Head of caudate nucleus (tissue), 42 donors: ENCODE results near the gene DRAXIN.

Source experiments
- DNase-seq, 42 donors: peaks; one replicate each; pipeline versions ENCODE4 v3.0.0 to v3.0.0-alpha.2; 2020 to 2021; ENCODE audit warnings: mixed read lengths in 7 of 42
- intact Hi-C: fragments of 100-400 bp; cut with DNase I; formaldehyde crosslinking; loops from one replicate; pipeline ENCODE4 v1.15.0; 2022

Gene DRAXIN

GRCh38 chr1:11691302-11691914 lies at the start of gene DRAXIN:
DRAXIN (plus strand) TSS chr1:11691710; CDS start chr1:11706259, 14,549 bp downstream.
- DNase-seq = peak in 7 of 42 donors; percentile 22 to 61 (median 39)
- intact Hi-C loops = no loop called here

- DNase-seq = no peak
- intact Hi-C loops = loop anchor here (5.0 to 10.0 kb wide), 3 partner anchors 167 to 605 kb away; partner anchors contain the start of gene DISP3
Observed at GRCh38 chr1:11641776-11642305, 49.7 kb upstream of the DRAXIN start.

- DNase-seq = peak; percentile 38 to 93 (median 80)
Observed at GRCh38 chr1:11642418-11643017, 49.0 kb upstream of the DRAXIN start.

GRCh38 chr1:11643782-11644181 lies 47.7 kb upstream of the DRAXIN start:
- intact Hi-C loops = loop anchor here (5.0 to 10.0 kb wide), 3 partner anchors 169 to 606 kb away; partner anchors contain the start of gene DISP3
- DNase-seq = no peak

More at GRCh38 chr1:11642418-11643017, 49.0 kb upstream of the DRAXIN start:
- intact Hi-C loops = loop anchor here (5.0 to 10.0 kb wide), 3 partner anchors 168 to 605 kb away; partner anchors contain the start of gene DISP3

GRCh38 chr1:11645270-11645669 lies 46.2 kb upstream of the DRAXIN start:
- intact Hi-C loops = loop anchor here (10.0 kb wide), 1 partner anchor 170 kb away; the partner anchor contains the start of gene DISP3
- no peak for DNase-seq

- DNase-seq = peak; percentile 78 to 97 (median 92)
- intact Hi-C loops = loop anchor here (10.0 kb wide), 1 partner anchor 171 kb away; the partner anchor contains the start of gene DISP3
Observed at GRCh38 chr1:11645670-11646265, 45.7 kb upstream of the DRAXIN start.

- no peak for DNase-seq
- intact Hi-C loops = loop anchor here (10.0 kb wide), 1 partner anchor 172 kb away; the partner anchor contains the start of gene DISP3
Observed at GRCh38 chr1:11646317-11646716, 45.2 kb upstream of the DRAXIN start.

GRCh38 chr1:11647333-11647732 lies 44.2 kb upstream of the DRAXIN start:
- DNase-seq = no peak
- intact Hi-C loops = loop anchor here (10.0 kb wide), 1 partner anchor 173 kb away; the partner anchor contains the start of gene DISP3

- DNase-seq = peak; percentile 87 to 98 (median 94)
- intact Hi-C loops = loop anchor here (10.0 kb wide), 1 partner anchor 173 kb away; the partner anchor contains the start of gene DISP3
Observed at GRCh38 chr1:11648039-11648438, 43.5 kb upstream of the DRAXIN start.

GRCh38 chr1:11648732-11649158 lies 42.8 kb upstream of the DRAXIN start:
- peak in 4 of 42 donors; percentile 42 to 61 (median 48) for DNase-seq
- intact Hi-C loops = loop anchor here (10.0 kb wide), 1 partner anchor 174 kb away; the partner anchor contains the start of gene DISP3

- intact Hi-C loops = loop anchor here (10.0 kb wide), 1 partner anchor 174 kb away; the partner anchor contains the start of gene DISP3
- DNase-seq = no peak
Observed at GRCh38 chr1:11649237-11649623, 42.3 kb upstream of the DRAXIN start.

- intact Hi-C loops = loop anchor here (5.0 to 10.0 kb wide), 3 partner anchors 68 to 175 kb away; partner anchors contain the start of genes CLCN6, DISP3 and MTHFR
- DNase-seq = peak in 26 of 42 donors; percentile 32 to 80 (median 54)
Observed at GRCh38 chr1:11649624-11650330, 41.7 kb upstream of the DRAXIN start.

- intact Hi-C loops = loop anchor here (5.0 to 10.0 kb wide), 2 partner anchors 67 to 154 kb away; partner anchors contain the start of genes CLCN6 and MTHFR
Observed at GRCh38 chr1:11650331-11650991, 41.0 kb upstream of the DRAXIN start.

GRCh38 chr1:11651017-11651416 lies 40.5 kb upstream of the DRAXIN start:
- intact Hi-C loops = loop anchor here (5.0 to 10.0 kb wide), 2 partner anchors 66 to 154 kb away; partner anchors contain the start of genes CLCN6 and MTHFR
- DNase-seq = no peak

More at GRCh38 chr1:11650331-11650991, 41.0 kb upstream of the DRAXIN start:
- peak; percentile 58 to 90 (median 78) for DNase-seq

GRCh38 chr1:11652203-11652780 lies 39.2 kb upstream of the DRAXIN start:
- intact Hi-C loops = loop anchor here (5.0 to 10.0 kb wide), 2 partner anchors 65 to 153 kb away; partner anchors contain the start of genes CLCN6 and MTHFR

GRCh38 chr1:11653101-11653860 lies 38.2 kb upstream of the DRAXIN start:
- DNase-seq = peak in 2 of 42 donors; percentile 25 to 52
- intact Hi-C loops = loop anchor here (5.0 to 10.0 kb wide), 2 partner anchors 64 to 152 kb away; partner anchors contain the start of genes CLCN6 and MTHFR

More at GRCh38 chr1:11652203-11652780, 39.2 kb upstream of the DRAXIN start:
- no peak for DNase-seq
